ENCODE results near the gene CRYAA. TPM values are rescaled to one million over a fixed set of nuclear protein-coding genes. Genes with fewer than 3 reads are reported as not detected.
"Not testable (repeated sequence)": the region's sequence is repeated elsewhere in the genome, so short reads cannot be mapped to it uniquely, and the experiment has no call there.

CRYAA gene
- not detected for total RNA-seq
- under 1 TPM in 2 of 8 donors, not detected in 6; 0.18 to 0.69 TPM for polyA plus RNA-seq (ENCODE audit: insufficient read depth in 1 of 8, insufficient read length in 8 of 8, low replicate concordance in 1 of 8)
- long read RNA-seq, donor 1, result 0 reads
- long read RNA-seq, donor 2, result 0 reads
- long read RNA-seq, donor 3, result 0 reads
- long read RNA-seq, donor 4, result 0 reads
- long read RNA-seq, donor 5, result 0 reads
- long read RNA-seq, donor 6, result 0 reads
- long read RNA-seq, donor 7, result 0 reads
- long read RNA-seq, donor 8, result 0 reads
- long read RNA-seq, donor 9, result 0 reads
- long read RNA-seq, donor 10, result 0 reads
- long read RNA-seq, donor 11, result 0 reads

DNA sequence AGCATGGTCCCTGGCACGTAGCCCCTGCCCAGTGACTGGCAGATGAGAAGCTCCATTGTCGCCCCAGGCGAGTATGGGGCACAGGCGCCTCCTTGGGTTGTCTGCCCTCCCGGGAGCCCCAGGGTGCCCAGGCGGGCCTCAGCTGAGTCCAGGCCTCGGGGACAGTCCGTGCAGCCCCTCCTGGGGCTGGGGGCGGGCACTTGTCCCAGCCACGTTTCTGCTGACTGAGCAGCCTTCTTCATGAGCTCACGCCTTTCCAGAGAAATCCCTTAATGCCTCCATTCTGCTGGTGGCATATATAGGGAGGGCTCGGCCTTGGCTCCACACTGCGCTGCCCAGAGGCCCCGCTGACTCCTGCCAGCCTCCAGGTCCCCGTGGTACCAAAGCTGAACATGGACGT, at the start of gene CRYAA:
CRYAA (plus strand) TSS at position 301 of the 400 bp plus-strand sequence; CDS start at position 393, 92 bp downstream.
- H3K27ac ChIP-seq (ENCODE audit: low read length); H3K9me3 ChIP-seq (replicated peaks; ENCODE audit: control insufficient read depth, low read depth, low read length); H3K36me3 ChIP-seq (ENCODE audit: control insufficient read depth, insufficient read depth, low read length); DNase-seq; H3K4me1 ChIP-seq (ENCODE audit: control insufficient read depth, insufficient read depth, low read length); H3K27me3 ChIP-seq (ENCODE audit: control insufficient read depth, insufficient read depth, low read length); H3K4me3 ChIP-seq (ENCODE audit: low read length): not testable (repeated sequence)
- no CpG with 5 or more reads among the region's 16 CpGs for WGBS (ENCODE audit: insufficient coverage)

DNA sequence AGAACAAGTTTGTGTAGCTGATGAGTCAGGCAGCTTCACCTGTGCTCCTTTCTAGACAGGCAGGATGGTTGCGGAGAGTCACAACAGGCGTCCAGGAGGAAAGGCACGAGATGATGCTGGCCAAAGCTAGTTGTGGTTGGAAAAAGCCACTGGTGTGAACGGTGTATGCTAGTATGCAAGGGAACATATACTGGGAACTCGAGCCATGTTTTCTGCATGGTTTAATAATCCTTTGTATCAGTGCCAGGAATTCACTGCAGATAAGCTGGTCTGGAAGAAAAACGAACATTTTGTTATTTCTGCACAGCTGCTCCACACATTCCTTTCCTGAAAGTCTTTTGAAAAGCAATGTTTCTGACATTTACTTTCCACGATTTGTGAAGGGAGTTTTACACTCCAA, 38.7 kb upstream of the CRYAA start:
- H3K27me3 ChIP-seq (ENCODE audit: control insufficient read depth, insufficient read depth, low read length); H3K4me3 ChIP-seq (ENCODE audit: low read length); H3K4me1 ChIP-seq (ENCODE audit: control insufficient read depth, insufficient read depth, low read length); H3K27ac ChIP-seq (ENCODE audit: low read length); H3K9me3 ChIP-seq (replicated peaks; ENCODE audit: control insufficient read depth, low read depth, low read length); H3K36me3 ChIP-seq (ENCODE audit: control insufficient read depth, insufficient read depth, low read length); DNase-seq: not testable (repeated sequence)
- WGBS (ENCODE audit: insufficient coverage), result no CpG with 5 or more reads among the region's 7 CpGs

DNA sequence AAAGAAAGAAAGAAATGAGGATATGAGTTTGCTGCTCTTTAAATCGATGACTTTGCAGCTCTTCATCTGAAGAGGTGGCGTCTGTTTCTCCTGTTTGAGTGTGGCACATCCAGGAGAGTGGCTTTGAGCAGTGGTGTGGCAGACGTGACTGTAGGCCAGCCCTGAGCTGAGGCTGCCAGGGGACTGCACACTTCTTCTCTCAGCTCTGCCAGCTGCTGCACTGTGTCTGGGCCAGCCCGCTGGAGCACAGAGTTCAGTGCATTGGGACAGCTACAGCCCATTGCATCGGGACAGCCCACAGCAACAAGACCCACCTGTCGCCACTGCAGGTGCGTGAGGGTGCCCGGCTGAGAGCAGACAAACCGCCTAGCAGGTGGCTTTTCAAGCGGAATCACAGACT, 34.3 kb upstream of the CRYAA start:
- not testable (repeated sequence) for H3K27me3 ChIP-seq (ENCODE audit: control insufficient read depth, insufficient read depth, low read length); H3K27ac ChIP-seq (ENCODE audit: low read length); H3K36me3 ChIP-seq (ENCODE audit: control insufficient read depth, insufficient read depth, low read length); H3K9me3 ChIP-seq (replicated peaks; ENCODE audit: control insufficient read depth, low read depth, low read length); H3K4me3 ChIP-seq (ENCODE audit: low read length); H3K4me1 ChIP-seq (ENCODE audit: control insufficient read depth, insufficient read depth, low read length); DNase-seq
- WGBS (ENCODE audit: insufficient coverage), result no CpG with 5 or more reads among the region's 10 CpGs

GRCh38 chr21:43138944-43139343, 29.9 kb upstream of the CRYAA start:
- H3K36me3 ChIP-seq (ENCODE audit: control insufficient read depth, insufficient read depth, low read length); H3K27me3 ChIP-seq (ENCODE audit: control insufficient read depth, insufficient read depth, low read length); H3K27ac ChIP-seq (ENCODE audit: low read length); H3K4me3 ChIP-seq (ENCODE audit: low read length); H3K4me1 ChIP-seq (ENCODE audit: control insufficient read depth, insufficient read depth, low read length); DNase-seq; H3K9me3 ChIP-seq (replicated peaks; ENCODE audit: control insufficient read depth, low read depth, low read length): not testable (repeated sequence)
- WGBS (ENCODE audit: insufficient coverage), result no CpG with 5 or more reads among the region's 8 CpGs

- WGBS (ENCODE audit: insufficient coverage), result no CpG with 5 or more reads among the region's 17 CpGs
- not testable (repeated sequence) for H3K27me3 ChIP-seq (ENCODE audit: control insufficient read depth, insufficient read depth, low read length); H3K27ac ChIP-seq (ENCODE audit: low read length); H3K4me1 ChIP-seq (ENCODE audit: control insufficient read depth, insufficient read depth, low read length); H3K9me3 ChIP-seq (replicated peaks; ENCODE audit: control insufficient read depth, low read depth, low read length); DNase-seq; H3K4me3 ChIP-seq (ENCODE audit: low read length); H3K36me3 ChIP-seq (ENCODE audit: control insufficient read depth, insufficient read depth, low read length)
Measured at GRCh38 chr21:43141407-43141806, 27.4 kb upstream of the CRYAA start.

GRCh38 chr21:43146637-43147036, 22.2 kb upstream of the CRYAA start:
- not testable (repeated sequence) for H3K4me1 ChIP-seq (ENCODE audit: control insufficient read depth, insufficient read depth, low read length); H3K36me3 ChIP-seq (ENCODE audit: control insufficient read depth, insufficient read depth, low read length); DNase-seq; H3K27ac ChIP-seq (ENCODE audit: low read length); H3K27me3 ChIP-seq (ENCODE audit: control insufficient read depth, insufficient read depth, low read length); H3K9me3 ChIP-seq (replicated peaks; ENCODE audit: control insufficient read depth, low read depth, low read length); H3K4me3 ChIP-seq (ENCODE audit: low read length)
- WGBS (ENCODE audit: insufficient coverage), result no CpG with 5 or more reads among the region's 12 CpGs

GRCh38 chr21:43147999-43148398, 20.8 kb upstream of the CRYAA start:
- no CpG with 5 or more reads among the region's 7 CpGs for WGBS (ENCODE audit: insufficient coverage)
- not testable (repeated sequence) for H3K4me1 ChIP-seq (ENCODE audit: control insufficient read depth, insufficient read depth, low read length); DNase-seq

GRCh38 chr21:43149344-43149743, 19.5 kb upstream of the CRYAA start:
- no CpG with 5 or more reads among the region's 11 CpGs for WGBS (ENCODE audit: insufficient coverage)

More at GRCh38 chr21:43147999-43148398, 20.8 kb upstream of the CRYAA start:
- H3K9me3 ChIP-seq (replicated peaks; ENCODE audit: control insufficient read depth, low read depth, low read length); H3K36me3 ChIP-seq (ENCODE audit: control insufficient read depth, insufficient read depth, low read length); H3K4me3 ChIP-seq (ENCODE audit: low read length); H3K27me3 ChIP-seq (ENCODE audit: control insufficient read depth, insufficient read depth, low read length); H3K27ac ChIP-seq (ENCODE audit: low read length): not testable (repeated sequence)

GRCh38 chr21:43153601-43154000, 15.2 kb upstream of the CRYAA start:
- not testable (repeated sequence) for H3K9me3 ChIP-seq (replicated peaks; ENCODE audit: control insufficient read depth, low read depth, low read length); H3K4me3 ChIP-seq (ENCODE audit: low read length); H3K36me3 ChIP-seq (ENCODE audit: control insufficient read depth, insufficient read depth, low read length); DNase-seq; H3K27me3 ChIP-seq (ENCODE audit: control insufficient read depth, insufficient read depth, low read length); H3K4me1 ChIP-seq (ENCODE audit: control insufficient read depth, insufficient read depth, low read length); H3K27ac ChIP-seq (ENCODE audit: low read length)
- no CpG with 5 or more reads among the region's 33 CpGs for WGBS (ENCODE audit: insufficient coverage)

More at GRCh38 chr21:43149344-43149743, 19.5 kb upstream of the CRYAA start:
- not testable (repeated sequence) for H3K36me3 ChIP-seq (ENCODE audit: control insufficient read depth, insufficient read depth, low read length); H3K27me3 ChIP-seq (ENCODE audit: control insufficient read depth, insufficient read depth, low read length); DNase-seq; H3K4me3 ChIP-seq (ENCODE audit: low read length); H3K27ac ChIP-seq (ENCODE audit: low read length); H3K4me1 ChIP-seq (ENCODE audit: control insufficient read depth, insufficient read depth, low read length); H3K9me3 ChIP-seq (replicated peaks; ENCODE audit: control insufficient read depth, low read depth, low read length)

DNA sequence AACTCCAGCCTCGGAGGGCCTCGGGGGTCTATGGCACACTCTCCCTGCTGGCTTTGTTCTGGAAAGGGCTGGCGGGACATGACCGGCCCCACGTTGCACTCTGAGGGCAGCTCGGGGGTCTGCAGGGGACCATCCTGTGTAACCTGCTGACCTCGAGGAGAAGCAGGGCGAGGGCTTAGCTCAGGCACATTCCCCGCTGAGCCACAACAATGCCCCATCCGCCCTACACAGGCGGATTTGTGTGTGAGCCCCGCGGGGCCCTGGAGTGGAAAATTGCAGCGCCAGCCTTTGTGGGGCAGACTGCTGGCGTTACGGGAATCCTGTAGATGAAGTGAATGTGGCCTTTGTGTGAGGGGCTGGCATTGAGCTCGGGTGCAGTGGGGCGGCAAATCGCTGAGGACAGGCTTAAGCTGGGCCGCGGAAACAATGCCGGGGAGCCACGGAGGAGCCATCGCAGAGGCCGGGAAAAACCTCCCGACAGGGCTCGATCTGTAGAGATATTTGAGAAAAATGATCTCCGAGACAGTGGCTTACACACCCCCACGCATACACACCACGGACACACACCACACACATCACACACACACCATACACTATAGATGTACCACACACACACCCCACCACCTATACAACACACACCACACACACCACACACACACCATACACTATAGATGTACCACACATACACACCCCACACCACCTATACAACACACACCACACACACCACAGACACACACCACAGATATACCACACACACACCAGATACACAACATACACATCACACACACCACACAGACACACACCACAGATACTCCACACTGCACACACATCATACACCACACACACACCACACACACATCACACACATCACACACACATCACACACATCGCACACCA, 9.3 kb upstream of the CRYAA start:
- not testable (repeated sequence) for H3K27ac ChIP-seq (ENCODE audit: low read length); H3K36me3 ChIP-seq (ENCODE audit: control insufficient read depth, insufficient read depth, low read length); H3K4me1 ChIP-seq (ENCODE audit: control insufficient read depth, insufficient read depth, low read length); H3K27me3 ChIP-seq (ENCODE audit: control insufficient read depth, insufficient read depth, low read length); DNase-seq; H3K9me3 ChIP-seq (replicated peaks; ENCODE audit: control insufficient read depth, low read depth, low read length); H3K4me3 ChIP-seq (ENCODE audit: low read length)
- no CpG with 5 or more reads among the region's 31 CpGs for WGBS (ENCODE audit: insufficient coverage)

Data from muscle of leg (tissue), 16 donors.